Smooth muscle cell (in vitro differentiated cells): ENCODE measurements around the gene KCNQ2. TPM values are rescaled to one million over a fixed set of nuclear protein-coding genes. Genes with fewer than 3 reads are reported as not detected.

Experiments used
- DNase-seq: peaks from one replicate; lab custom pipeline; 2025; ENCODE audit not compliant: unreplicated experiment; lab: John Stamatoyannopoulos, UW
- H2AFZ ChIP-seq: fragments of 200-600 bp; sonication (generic); 2 replicates; pipeline ENCODE4 v1.6.0; 2016; ENCODE audit warnings: antibody characterized with exemption, low read depth, mild to moderate bottlenecking
- H3F3A ChIP-seq: fragments of 200-600 bp; sonication (generic); 2 replicates; pipeline ENCODE4 v1.6.0; 2017; ENCODE audit warnings: antibody characterized with exemption, low read depth
- H3K27ac ChIP-seq: fragments of 200-600 bp; sonication (generic); 2 replicates; pipeline ENCODE4 v1.5.1; 2016; ENCODE audit warnings: low read depth, mild to moderate bottlenecking
- H3K27me3 ChIP-seq: fragments of 200-600 bp; sonication (generic); 2 replicates; pipeline ENCODE4 v1.6.1; 2016; ENCODE audit warnings: low read depth, mild to moderate bottlenecking
- H3K36me3 ChIP-seq: fragments of 200-600 bp; sonication (generic); 2 replicates; pipeline ENCODE4 v1.5.1; 2016; ENCODE audit warnings: low read depth
- H3K4me1 ChIP-seq: fragments of 200-600 bp; sonication (generic); 2 replicates; pipeline ENCODE4 v1.5.1; 2016; ENCODE audit warnings: low read depth
- H3K4me2 ChIP-seq: fragments of 200-600 bp; sonication (generic); 2 replicates; pipeline ENCODE4 v1.6.0; 2016; ENCODE audit warnings: mild to moderate bottlenecking
- H3K4me3 ChIP-seq: fragments of 200-600 bp; sonication (generic); 2 replicates; pipeline ENCODE4 v1.5.1; 2016; ENCODE audit warnings: mild to moderate bottlenecking
- H3K79me2 ChIP-seq: fragments of 200-600 bp; sonication (generic); 2 replicates; pipeline ENCODE4 v1.6.0; 2016; ENCODE audit warnings: low read depth, mild to moderate bottlenecking
- H3K9ac ChIP-seq: fragments of 200-600 bp; sonication (generic); 2 replicates; pipeline ENCODE4 v1.6.0; 2016; ENCODE audit warnings: low read depth
- H3K9me3 ChIP-seq: fragments of 200-600 bp; sonication (generic); replicated peaks from 2 replicates; pipeline ENCODE4 v1.5.1; 2016; ENCODE audit warnings: low read depth
- H4K20me1 ChIP-seq: fragments of 200-600 bp; sonication (generic); 2 replicates; pipeline ENCODE4 v1.6.0; 2016; ENCODE audit warnings: low read depth
- WGBS: methylation state at CpG from one replicate; pipeline ENCODE4 v1.1.7; 2016; ENCODE audit warnings: low lambda C conversion rate; 5-methylcytosine and 5-hydroxymethylcytosine counted together
- polyA plus RNA-seq: library from polyadenylated mRNA; unstranded; fragments of >200 nt; fragmentation: Nextera tagmentation; extraction: Ambion mirVana; gene quantifications from 2 replicates; pipeline ENCODE4 v1.2.1, GENCODE V29; 2016
- total RNA-seq: library from RNA; depleted of rRNA; stranded (reverse); fragments of >200 nt; gene quantifications from 2 replicates; pipeline ENCODE4 v1.2.3, GENCODE V29; 2014
- TF ChIP-seq, protein P1 (sequence below): fragments of 200-600 bp; sonication (generic); IDR thresholded peaks from 2 replicates; pipeline ENCODE4 v1.5.1; 2017; ENCODE audit warnings: borderline replicate concordance, mild to moderate bottlenecking, antibody characterized with exemption; ENCODE audit not compliant: insufficient read depth, poor library complexity, severe bottlenecking

KCNQ2 gene
- total and polyA plus RNA-seq, 2 experiments from 2014 or later, result 5.1 to 5.7 TPM

DNA sequence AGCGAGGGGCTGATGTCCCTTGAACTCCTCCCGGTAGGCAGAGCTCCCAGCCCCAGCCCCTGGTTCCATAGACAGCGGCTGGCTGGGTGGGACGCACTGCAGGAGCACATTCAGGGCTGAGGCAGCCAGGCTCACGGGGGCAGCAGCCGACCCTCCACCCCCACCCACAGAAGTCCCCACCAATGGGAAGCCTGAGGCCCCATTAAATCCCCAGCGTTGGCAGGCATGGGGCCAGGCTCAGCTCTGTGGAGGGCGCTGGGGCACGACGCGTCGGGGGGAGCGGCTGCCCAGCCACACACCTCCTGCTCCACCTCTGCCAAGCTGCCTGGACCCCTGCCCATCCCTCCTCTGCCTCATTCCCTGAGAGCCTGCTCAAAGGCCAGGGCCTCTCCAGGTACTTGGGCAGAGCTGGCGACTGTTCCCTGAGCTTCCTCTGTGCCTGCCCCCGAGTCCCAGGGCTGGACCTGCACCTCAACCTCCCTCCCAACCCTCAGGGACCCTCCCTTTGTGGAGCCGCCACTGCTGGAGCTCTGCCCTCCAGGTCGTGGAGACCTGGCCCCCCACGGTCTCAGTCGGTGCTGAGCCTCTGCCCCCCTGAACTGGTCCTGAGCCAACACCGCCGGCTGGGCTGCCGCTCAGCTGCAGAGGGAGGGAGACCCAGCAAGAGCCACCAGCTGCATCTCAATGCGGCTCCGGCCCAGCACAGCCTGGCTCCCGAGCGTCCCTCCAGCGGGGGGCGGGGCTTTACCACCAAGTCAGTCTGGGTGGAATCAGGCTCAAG, 120.5 kb downstream of the KCNQ2 start:
- no peak for DNase-seq

DNA sequence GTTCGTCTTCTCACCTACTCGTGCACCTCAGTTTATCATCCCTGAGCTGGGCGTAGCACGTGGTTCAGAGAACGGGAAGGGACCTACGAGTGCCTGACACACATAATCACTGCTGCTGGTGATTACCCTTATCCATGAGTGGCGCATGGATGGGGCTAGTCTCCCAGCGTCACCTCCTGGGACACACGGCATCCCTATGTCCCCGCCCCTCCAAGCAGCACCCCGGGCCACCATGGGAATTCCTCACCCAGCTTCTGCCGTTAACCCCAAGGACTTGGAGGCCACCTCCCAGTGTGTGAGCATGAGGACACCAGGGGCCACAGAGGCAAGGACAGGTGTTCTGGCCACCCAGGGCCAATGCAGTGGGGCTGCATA, 121.1 kb downstream of the KCNQ2 start:
- H3K9me3 ChIP-seq, result no peaks in the 10 kb centered on the region

More for the DNA sequence above, 120.5 kb downstream of the KCNQ2 start:
- H2AFZ ChIP-seq, result no peak overlapping the region
- H3K27ac ChIP-seq, result no peak overlapping the region
- TF ChIP-seq, protein P1, sequence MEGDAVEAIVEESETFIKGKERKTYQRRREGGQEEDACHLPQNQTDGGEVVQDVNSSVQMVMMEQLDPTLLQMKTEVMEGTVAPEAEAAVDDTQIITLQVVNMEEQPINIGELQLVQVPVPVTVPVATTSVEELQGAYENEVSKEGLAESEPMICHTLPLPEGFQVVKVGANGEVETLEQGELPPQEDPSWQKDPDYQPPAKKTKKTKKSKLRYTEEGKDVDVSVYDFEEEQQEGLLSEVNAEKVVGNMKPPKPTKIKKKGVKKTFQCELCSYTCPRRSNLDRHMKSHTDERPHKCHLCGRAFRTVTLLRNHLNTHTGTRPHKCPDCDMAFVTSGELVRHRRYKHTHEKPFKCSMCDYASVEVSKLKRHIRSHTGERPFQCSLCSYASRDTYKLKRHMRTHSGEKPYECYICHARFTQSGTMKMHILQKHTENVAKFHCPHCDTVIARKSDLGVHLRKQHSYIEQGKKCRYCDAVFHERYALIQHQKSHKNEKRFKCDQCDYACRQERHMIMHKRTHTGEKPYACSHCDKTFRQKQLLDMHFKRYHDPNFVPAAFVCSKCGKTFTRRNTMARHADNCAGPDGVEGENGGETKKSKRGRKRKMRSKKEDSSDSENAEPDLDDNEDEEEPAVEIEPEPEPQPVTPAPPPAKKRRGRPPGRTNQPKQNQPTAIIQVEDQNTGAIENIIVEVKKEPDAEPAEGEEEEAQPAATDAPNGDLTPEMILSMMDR, result no peak
- no peak overlapping the region for H3K4me3 ChIP-seq
- no peaks in the 10 kb centered on the region for H3F3A ChIP-seq
- WGBS, result 59% methylated on average over 25 of the region's 28 CpGs
- no peak overlapping the region for H3K9ac ChIP-seq
- no peaks in the 10 kb centered on the region for H3K79me2 ChIP-seq
- H3K4me2 ChIP-seq, result no peak overlapping the region
- H3K27me3 ChIP-seq, result no peaks in the 10 kb centered on the region
- H3K36me3 ChIP-seq, result no peaks in the 10 kb centered on the region
- H4K20me1 ChIP-seq, result no peaks in the 10 kb centered on the region
- H3K4me1 ChIP-seq, result no peaks in the 10 kb centered on the region
- H3K9me3 ChIP-seq, result no peaks in the 10 kb centered on the region

DNA sequence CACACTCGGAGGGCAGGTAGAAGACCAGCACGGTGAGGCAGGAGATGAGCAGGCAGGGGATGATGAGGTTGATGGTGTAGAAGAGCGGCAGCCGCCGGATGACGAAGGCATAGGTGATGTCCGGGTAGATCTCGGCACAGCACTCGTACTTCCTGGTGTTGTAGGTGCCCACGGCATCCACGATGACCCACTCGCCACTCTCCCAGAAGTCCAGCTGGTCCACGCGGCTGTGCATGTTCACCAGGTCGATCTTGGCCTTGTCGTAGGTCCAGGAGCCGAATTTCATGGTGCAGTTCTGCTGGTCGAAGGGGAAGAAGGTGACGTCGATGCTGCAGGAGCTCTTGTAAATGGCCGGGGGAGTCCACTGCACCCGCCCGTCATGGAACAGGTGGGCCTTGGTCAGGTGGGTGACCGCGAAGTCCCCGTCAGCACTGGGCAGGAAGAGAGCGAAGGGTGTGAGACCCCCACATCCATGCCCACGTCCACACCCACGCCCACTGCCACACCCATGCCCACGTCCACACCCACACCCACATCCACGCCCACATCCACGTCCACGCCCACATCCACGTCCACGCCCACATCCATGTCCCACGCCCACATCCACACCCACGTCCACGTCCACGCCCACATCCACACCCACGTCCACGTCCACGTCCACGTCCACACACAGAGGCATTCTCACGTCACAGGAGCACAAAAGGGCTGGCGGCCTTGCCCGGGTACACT, 121.7 kb downstream of the KCNQ2 start:
- Histone ChIP-seq H3F3A (no peaks in the 10 kb centered on the region), H3K4me2 (no peak overlapping the region), H3K27ac (no peak overlapping the region), H3K79me2 (no peaks in the 10 kb centered on the region), H3K36me3 (no peaks in the 10 kb centered on the region), H3K9ac (no peak overlapping the region), H3K27me3 (no peaks in the 10 kb centered on the region), H3K4me1 (no peaks in the 10 kb centered on the region), H3K9me3 (no peaks in the 10 kb centered on the region), H4K20me1 (no peaks in the 10 kb centered on the region), H2AFZ (no peak overlapping the region), H3K4me3 (no peak overlapping the region)
- TF ChIP-seq, protein P1, result no peak
- 91% methylated on average over 44 of the region's 46 CpGs for whole genome bisulfite sequencing
- no peak for DNase-seq

More for the DNA sequence above, 121.1 kb downstream of the KCNQ2 start:
- no peak overlapping the region for H3K4me2 ChIP-seq
- H3K27me3 ChIP-seq, result no peaks in the 10 kb centered on the region
- H4K20me1 ChIP-seq, result no peaks in the 10 kb centered on the region
- H3K9ac ChIP-seq, result no peak overlapping the region
- TF ChIP-seq, protein P1, result no peak
- no peaks in the 10 kb centered on the region for H3K4me1 ChIP-seq
- H3F3A ChIP-seq, result no peaks in the 10 kb centered on the region
- no peak for DNase-seq
- H3K79me2 ChIP-seq, result no peaks in the 10 kb centered on the region
- H3K4me3 ChIP-seq, result no peak overlapping the region
- no peaks in the 10 kb centered on the region for H3K36me3 ChIP-seq
- H2AFZ ChIP-seq, result no peak overlapping the region
- WGBS, result 90% methylated on average over 12 of the region's 12 CpGs
- no peak overlapping the region for H3K27ac ChIP-seq

Other genes starting within 250 kb of the KCNQ2 start
- gene BIRC7, start 236.8 kb downstream of the KCNQ2 start, total RNA-seq, result 3.5 and 5.8 TPM in 2 replicates
- 10.9 and 12.2 TPM in 2 replicates for gene BIRC7, start 236.8 kb downstream of the KCNQ2 start, polyA plus RNA-seq
- gene NKAIN4, start 218.2 kb downstream of the KCNQ2 start, total RNA-seq, result 34.2 and 50.0 TPM in 2 replicates
- 19.8 and 78.9 TPM in 2 replicates for gene NKAIN4, start 218.2 kb downstream of the KCNQ2 start, polyA plus RNA-seq
- gene ARFGAP1, start 199.8 kb downstream of the KCNQ2 start, total RNA-seq, result 100 and 101 TPM in 2 replicates
- 169 and 188 TPM in 2 replicates for gene ARFGAP1, start 199.8 kb downstream of the KCNQ2 start, polyA plus RNA-seq
- 0.36 and 0.81 TPM in 2 replicates for gene COL20A1, start 179.5 kb downstream of the KCNQ2 start, total RNA-seq
- 0.23 and 0.70 TPM in 2 replicates for gene COL20A1, start 179.5 kb downstream of the KCNQ2 start, polyA plus RNA-seq
- not detected in 2 replicates for gene CHRNA4, start 111.3 kb downstream of the KCNQ2 start, total RNA-seq
- 0.03 and 0.17 TPM in 2 replicates for gene CHRNA4, start 111.3 kb downstream of the KCNQ2 start, polyA plus RNA-seq
- gene EEF1A2, start 26.4 kb upstream of the KCNQ2 start, total RNA-seq, result 1.8 and 5.1 TPM in 2 replicates
- gene EEF1A2, start 26.4 kb upstream of the KCNQ2 start, polyA plus RNA-seq, result 2.1 and 7.7 TPM in 2 replicates
- gene PPDPF, start 48.1 kb upstream of the KCNQ2 start, total RNA-seq, result 97.7 and 118 TPM in 2 replicates
- 365 and 418 TPM in 2 replicates for gene PPDPF, start 48.1 kb upstream of the KCNQ2 start, polyA plus RNA-seq
- gene PTK6, start 64.7 kb upstream of the KCNQ2 start, total RNA-seq, result 0.09 TPM in 1 of 2 replicates, not detected in the other
- gene PTK6, start 64.7 kb upstream of the KCNQ2 start, polyA plus RNA-seq, result 0.05 and 0.15 TPM in 2 replicates
- not detected in 2 replicates for gene SRMS, start 75.1 kb upstream of the KCNQ2 start, total RNA-seq
- gene SRMS, start 75.1 kb upstream of the KCNQ2 start, polyA plus RNA-seq, result 0.19 TPM in 1 of 2 replicates, not detected in the other
- 0.72 and 2.5 TPM in 2 replicates for gene FNDC11, start 81.5 kb upstream of the KCNQ2 start, total RNA-seq
- 2.2 and 3.6 TPM in 2 replicates for gene FNDC11, start 81.5 kb upstream of the KCNQ2 start, polyA plus RNA-seq
- 9.8 and 13.8 TPM in 2 replicates for gene HELZ2, start 101.6 kb upstream of the KCNQ2 start, total RNA-seq
- 3.0 and 4.3 TPM in 2 replicates for gene HELZ2, start 101.6 kb upstream of the KCNQ2 start, polyA plus RNA-seq
- gene GMEB2, start 154.4 kb upstream of the KCNQ2 start, total RNA-seq, result 8.9 and 9.7 TPM in 2 replicates
- 11.3 and 14.4 TPM in 2 replicates for gene GMEB2, start 154.4 kb upstream of the KCNQ2 start, polyA plus RNA-seq
- gene STMN3, start 180.8 kb upstream of the KCNQ2 start, total RNA-seq, result 4.8 and 6.9 TPM in 2 replicates
- 10.8 and 12.1 TPM in 2 replicates for gene STMN3, start 180.8 kb upstream of the KCNQ2 start, polyA plus RNA-seq
- gene RTEL1, start 185.7 kb upstream of the KCNQ2 start, total RNA-seq, result 14.2 and 33.0 TPM in 2 replicates
- gene RTEL1, start 185.7 kb upstream of the KCNQ2 start, polyA plus RNA-seq, result 10.4 and 12.2 TPM in 2 replicates
- 9.2 and 13.1 TPM in 2 replicates for gene TNFRSF6B, start 224.0 kb upstream of the KCNQ2 start, total RNA-seq
- gene TNFRSF6B, start 224.0 kb upstream of the KCNQ2 start, polyA plus RNA-seq, result 13.1 and 17.1 TPM in 2 replicates
- 11.8 and 27.4 TPM in 2 replicates for gene ARFRP1, start 235.3 kb upstream of the KCNQ2 start, total RNA-seq
- 42.3 and 51.9 TPM in 2 replicates for gene ARFRP1, start 235.3 kb upstream of the KCNQ2 start, polyA plus RNA-seq
- 8.3 and 13.8 TPM in 2 replicates for gene ZGPAT, start 235.4 kb upstream of the KCNQ2 start, total RNA-seq
- 32.3 and 36.2 TPM in 2 replicates for gene ZGPAT, start 235.4 kb upstream of the KCNQ2 start, polyA plus RNA-seq